ENCODE measurements around the gene GRAP2.

The GRAP2 gene

GRCh38 chr22:39979048-39979447 is 78.2 kb downstream of the GRAP2 start:
- peaks cover 11% of the 10 kb centered on the region; the same call in 1 of the 2 replicates for H3K36me3 ChIP-seq (ENCODE audit: insufficient read depth, low read length)
- no peaks in the 10 kb centered on the region for H4K20me1 ChIP-seq (ENCODE audit: insufficient read depth, low read length, poor library complexity, severe bottlenecking)
- no peaks in the 10 kb centered on the region for H3F3A ChIP-seq (ENCODE audit: low read depth)
- no peaks in the 10 kb centered on the region for H3K79me2 ChIP-seq (ENCODE audit: insufficient read depth, low read length)
- no peaks in the 10 kb centered on the region for H3K9me3 ChIP-seq (ENCODE audit: insufficient read depth, low read depth, low read length)
- H3K9me2 ChIP-seq (replicated peaks; ENCODE audit: low read depth, low read length), result no peaks in the 10 kb centered on the region
- H3K4me1 ChIP-seq (ENCODE audit: insufficient read depth, low read length, poor library complexity, severe bottlenecking), result peaks cover 4% of the 10 kb centered on the region
- no peaks in the 10 kb centered on the region for H3K27me3 ChIP-seq (ENCODE audit: insufficient read depth, low read length, poor library complexity, severe bottlenecking)
- H3K4me2 ChIP-seq (ENCODE audit: low read depth, low read length, poor library complexity, severe bottlenecking), result no peak overlapping the region
- no peak overlapping the region for H3K9ac ChIP-seq (ENCODE audit: low read depth, low read length, poor library complexity, severe bottlenecking)
- H3K4me3 ChIP-seq (ENCODE audit: low read length, poor library complexity, severe bottlenecking), result no peak overlapping the region
- TF ChIP-seq EZH2phosphoT487 (IDR thresholded peaks at IDR 0.05; ENCODE audit: borderline replicate concordance) (no peak), CTCF (conservative IDR thresholded peaks at IDR 0.05; ENCODE audit: low read length) (no peak)
- no peak overlapping the region for H2AFZ ChIP-seq (ENCODE audit: low read length)

GRCh38 chr22:39979458-39979857 is 78.6 kb downstream of the GRAP2 start:
- Histone ChIP-seq H3K79me2 (ENCODE audit: insufficient read depth, low read length) (no peaks in the 10 kb centered on the region), H3K9ac (ENCODE audit: low read depth, low read length, poor library complexity, severe bottlenecking) (no peak overlapping the region), H3K36me3 (ENCODE audit: insufficient read depth, low read length) (peaks cover 11% of the 10 kb centered on the region; the same call in 1 of the 2 replicates), H3K4me3 (ENCODE audit: low read length, poor library complexity, severe bottlenecking) (no peak overlapping the region), H3K9me2 (replicated peaks; ENCODE audit: low read depth, low read length) (no peaks in the 10 kb centered on the region), H2AFZ (ENCODE audit: low read length) (no peak overlapping the region), H3K4me2 (ENCODE audit: low read depth, low read length, poor library complexity, severe bottlenecking) (no peak overlapping the region), H3K27me3 (ENCODE audit: insufficient read depth, low read length, poor library complexity, severe bottlenecking) (no peaks in the 10 kb centered on the region), H3K9me3 (ENCODE audit: insufficient read depth, low read depth, low read length) (no peaks in the 10 kb centered on the region), H4K20me1 (ENCODE audit: insufficient read depth, low read length, poor library complexity, severe bottlenecking) (no peaks in the 10 kb centered on the region), H3K4me1 (ENCODE audit: insufficient read depth, low read length, poor library complexity, severe bottlenecking) (peaks cover 4% of the 10 kb centered on the region), H3F3A (ENCODE audit: low read depth) (no peaks in the 10 kb centered on the region)
- no peak for TF ChIP-seq EZH2phosphoT487 (IDR thresholded peaks at IDR 0.05; ENCODE audit: borderline replicate concordance)
- no peak for TF ChIP-seq CTCF (conservative IDR thresholded peaks at IDR 0.05; ENCODE audit: low read length)

GRCh38 chr22:39980596-39980995 is 79.7 kb downstream of the GRAP2 start:
- Histone ChIP-seq H3K9ac (ENCODE audit: low read depth, low read length, poor library complexity, severe bottlenecking) (no peak overlapping the region), H3K36me3 (ENCODE audit: insufficient read depth, low read length) (peaks cover 11% of the 10 kb centered on the region; the same call in 1 of the 2 replicates), H3K4me2 (ENCODE audit: low read depth, low read length, poor library complexity, severe bottlenecking) (no peak overlapping the region), H3K27me3 (ENCODE audit: insufficient read depth, low read length, poor library complexity, severe bottlenecking) (no peaks in the 10 kb centered on the region), H2AFZ (ENCODE audit: low read length) (no peak overlapping the region), H3K79me2 (ENCODE audit: insufficient read depth, low read length) (no peaks in the 10 kb centered on the region), H3F3A (ENCODE audit: low read depth) (no peaks in the 10 kb centered on the region), H4K20me1 (ENCODE audit: insufficient read depth, low read length, poor library complexity, severe bottlenecking) (no peaks in the 10 kb centered on the region), H3K9me2 (replicated peaks; ENCODE audit: low read depth, low read length) (no peaks in the 10 kb centered on the region), H3K4me1 (ENCODE audit: insufficient read depth, low read length, poor library complexity, severe bottlenecking) (peaks cover 13% of the 10 kb centered on the region), H3K4me3 (ENCODE audit: low read length, poor library complexity, severe bottlenecking) (no peak overlapping the region), H3K9me3 (ENCODE audit: insufficient read depth, low read depth, low read length) (no peaks in the 10 kb centered on the region)
- no peak for TF ChIP-seq EZH2phosphoT487 (IDR thresholded peaks at IDR 0.05; ENCODE audit: borderline replicate concordance)
- no peak for TF ChIP-seq CTCF (conservative IDR thresholded peaks at IDR 0.05; ENCODE audit: low read length)

Measured in Loucy (cell line).